OCI-LY7 (cell line): Measurements from ENCODE around the gene SPOCK1. TPM values are rescaled to one million over a fixed set of nuclear protein-coding genes. Genes with fewer than 3 reads are reported as not detected.

Source experiments
- BruUV-seq: library from RNA; stranded (reverse); fragments of 400-500 nt; replicated peaks from 2 replicates; lab custom pipeline; 2021; lab: Mats Ljungman, UMichigan
- CTCF ChIA-PET: fragments of 300-600 bp; sonication (Branson Sonifier 250); formaldehyde crosslinking; loops from one replicate; lab custom pipeline; 2022; ENCODE audit warnings: antibody characterized with exemption; ENCODE audit not compliant: unreplicated experiment; lab: Charles Lee
- POLR2A ChIA-PET: fragments of 300-600 bp; sonication (Branson Sonifier 250); formaldehyde crosslinking; loops from one replicate; lab custom pipeline; 2022; ENCODE audit warnings: antibody characterized with exemption; lab: Charles Lee
- DNase-seq: peaks from one replicate; pipeline ENCODE4 v3.0.0-alpha.2; 2015; ENCODE audit warnings: low spot score
- H2AFZ ChIP-seq: fragments of 200-600 bp; sonication (generic), shearing (Covaris generic); 2 replicates; pipeline ENCODE4 v1.6.1; 2014; ENCODE audit warnings: mild to moderate bottlenecking, antibody characterized with exemption, low read length, moderate library complexity
- H3K27ac ChIP-seq: fragments of 200-600 bp; sonication (generic); 2 replicates; pipeline ENCODE4 v1.5.1; 2014; ENCODE audit warnings: mixed run types, low read depth, mild to moderate bottlenecking, moderate library complexity, low read length, inconsistent platforms; ENCODE audit not compliant: poor library complexity, severe bottlenecking
- H3K36me3 ChIP-seq: fragments of 200-600 bp; sonication (generic); 2 replicates; pipeline ENCODE4 v1.6.1; 2014; ENCODE audit warnings: mild to moderate bottlenecking, antibody characterized with exemption, low read length, moderate library complexity, mixed read lengths; ENCODE audit not compliant: insufficient read depth
- H3K4me1 ChIP-seq: fragments of 200-600 bp; sonication (generic); 2 replicates; pipeline ENCODE4 v1.5.1; 2014; ENCODE audit warnings: mild to moderate bottlenecking, low read length; ENCODE audit not compliant: insufficient read depth, poor library complexity, severe bottlenecking
- H3K4me2 ChIP-seq: fragments of 200-600 bp; sonication (generic); 2 replicates; pipeline ENCODE4 v1.6.1; 2014; ENCODE audit warnings: mild to moderate bottlenecking, low read length
- H3K4me3 ChIP-seq: fragments of 200-600 bp; sonication (generic); 2 replicates; pipeline ENCODE4 v1.5.1; 2014; ENCODE audit warnings: mild to moderate bottlenecking, low read depth, low read length; ENCODE audit not compliant: poor library complexity, severe bottlenecking
- H3K79me2 ChIP-seq: fragments of 200-600 bp; sonication (generic); 2 replicates; pipeline ENCODE4 v1.6.1; 2016; ENCODE audit warnings: low read depth, mild to moderate bottlenecking, low read length, moderate library complexity, mixed read lengths; ENCODE audit not compliant: insufficient read depth
- H3K9me2 ChIP-seq: fragments of 200-600 bp; sonication (generic); 2 replicates; pipeline ENCODE4 v1.6.1; 2016; ENCODE audit warnings: mild to moderate bottlenecking, low read length, mixed read lengths; ENCODE audit not compliant: insufficient read depth
- H3K9me3 ChIP-seq: fragments of 200-600 bp; sonication (generic); 2 replicates; pipeline ENCODE4 v1.6.1; 2014; ENCODE audit warnings: mild to moderate bottlenecking, mixed run types, low read length, mixed read lengths
- H4K20me1 ChIP-seq: fragments of 200-600 bp; sonication (generic); 2 replicates; pipeline ENCODE4 v1.6.1; 2014; ENCODE audit warnings: mild to moderate bottlenecking, antibody characterized with exemption, low read length, moderate library complexity, mixed read lengths; ENCODE audit not compliant: insufficient read depth
- CTCF ChIP-seq: fragments of 200-600 bp; sonication (generic); conservative IDR thresholded peaks from 2 replicates; pipeline ENCODE4 v1.5.1; 2014; ENCODE audit warnings: mild to moderate bottlenecking, antibody characterized with exemption, low read length, moderate library complexity, mixed read lengths
- EZH2phosphoT487 ChIP-seq: fragments of 200-600 bp; sonication (generic); IDR thresholded peaks from 2 replicates; pipeline ENCODE4 v1.6.1; 2018; ENCODE audit warnings: low read depth, borderline replicate concordance, mild to moderate bottlenecking, mixed run types, antibody characterized with exemption, low read length, moderate library complexity, mixed read lengths
- intact Hi-C: fragments of 100-400 bp; cut with micrococcal nuclease; formaldehyde crosslinking; loops from one replicate; pipeline ENCODE4 v1.10.0; 2022; ENCODE audit not compliant: unreplicated experiment
- total RNA-seq, 2 experiments: library from RNA; depleted of rRNA in 1 of 2; stranded (reverse); fragments of >200 nt in 1 of 2; shearing (Covaris generic) in 1 of 2; gene quantifications; 2 replicates each; pipeline ENCODE4 v1.2.3, GENCODE V29; 2014 to 2022

The SPOCK1 gene
- total RNA-seq, 2 experiments from 2014 or later, result 0.29 to 1.5 TPM

GRCh38 chr5:137001026-137001569, 498.0 kb downstream of the SPOCK1 start:
- ChIA-PET POLR2A (interaction anchor here (0.6 kb wide), 1 partner anchor 144 kb away, joined by 4 read pairs; no protein-coding TSS in a partner anchor), CTCF (no interaction called here)
- H3K9me2 ChIP-seq, result no peaks in the 10 kb centered on the region
- no peak overlapping the region for H3K27ac ChIP-seq
- no peak overlapping the region for H2AFZ ChIP-seq
- no peaks in the 10 kb centered on the region for H3K79me2 ChIP-seq
- TF ChIP-seq CTCF (no peak), EZH2phosphoT487 (no peak)
- H3K4me1 ChIP-seq, result no peaks in the 10 kb centered on the region
- H3K9me3 ChIP-seq, result no peaks in the 10 kb centered on the region
- no peaks in the 10 kb centered on the region for H4K20me1 ChIP-seq
- BruUV-seq, result no TSS peak
- intact Hi-C loops, result no loop called here
- H3K4me3 ChIP-seq, result no peak overlapping the region
- H3K4me2 ChIP-seq, result no peak overlapping the region
- DNase-seq, result no peak
- no peaks in the 10 kb centered on the region for H3K36me3 ChIP-seq

GRCh38 chr5:136999787-137000186, 499.3 kb downstream of the SPOCK1 start:
- BruUV-seq, result no TSS peak

More at GRCh38 chr5:136999787-137000186, 499.3 kb downstream of the SPOCK1 start:
- no peak overlapping the region for H3K4me3 ChIP-seq
- H4K20me1 ChIP-seq, result no peaks in the 10 kb centered on the region
- ChIA-PET CTCF (no interaction called here), POLR2A (interaction anchor here (0.9 to 1.1 kb wide), 4 partner anchors 9 to 22 kb away, joined by 3 to 4 read pairs (median 4); no protein-coding TSS in a partner anchor)
- no peaks in the 10 kb centered on the region for H3K9me2 ChIP-seq
- no peak for TF ChIP-seq EZH2phosphoT487
- TF ChIP-seq CTCF, result no peak
- no peak for DNase-seq
- H3K79me2 ChIP-seq, result no peaks in the 10 kb centered on the region
- no peaks in the 10 kb centered on the region for H3K9me3 ChIP-seq
- intact Hi-C loops, result no loop called here
- H2AFZ ChIP-seq, result no peak overlapping the region
- H3K27ac ChIP-seq, result no peak overlapping the region
- no peak overlapping the region for H3K4me2 ChIP-seq
- H3K36me3 ChIP-seq, result no peaks in the 10 kb centered on the region
- H3K4me1 ChIP-seq, result no peaks in the 10 kb centered on the region
